Progenitor cell of endocrine pancreas (in vitro differentiated cells): ENCODE measurements around the gene SRF. TPM values are rescaled to one million over a fixed set of nuclear protein-coding genes. Genes with fewer than 3 reads are reported as not detected.

ENCODE experiments used
- DNase-seq: peaks from one replicate; pipeline ENCODE4 v3.0.0; 2021; ENCODE audit warnings: low spot score; ENCODE audit not compliant: unreplicated experiment
- H3K27ac Mint-ChIP-seq: 2 replicates; pipeline ENCODE4 v1.8.0; 2021; ENCODE audit warnings: mild to moderate bottlenecking, moderate library complexity, mixed read lengths
- H3K27me3 Mint-ChIP-seq: 2 replicates; pipeline ENCODE4 v1.8.0; 2021; ENCODE audit warnings: mixed read lengths
- H3K36me3 Mint-ChIP-seq: 2 replicates; pipeline ENCODE4 v1.8.0; 2022; ENCODE audit warnings: mixed read lengths; ENCODE audit not compliant: insufficient read depth
- H3K4me1 Mint-ChIP-seq: 2 replicates; pipeline ENCODE4 v1.8.0; 2021; ENCODE audit warnings: low read depth, mixed read lengths
- H3K4me3 Mint-ChIP-seq: 2 replicates; pipeline ENCODE4 v1.8.0; 2021; ENCODE audit warnings: low read depth, mild to moderate bottlenecking, moderate library complexity, mixed read lengths
- H3K9me3 Mint-ChIP-seq: 2 replicates; pipeline ENCODE4 v1.8.0; 2021; ENCODE audit warnings: low read depth, mixed read lengths
- CTCF ChIP-seq: fragments of 200-600 bp; sonication (generic); IDR thresholded peaks from one replicate; pipeline ENCODE4 v1.5.0; 2021; ENCODE audit warnings: antibody characterized with exemption, mild to moderate bottlenecking; ENCODE audit not compliant: unreplicated experiment
- total RNA-seq: library from RNA; stranded (reverse); gene quantifications from 2 replicates; pipeline ENCODE4 v1.2.1, GENCODE V29; 2021

Gene SRF
- total RNA-seq, 1 donor from 2014 or later, result 30.3 TPM

DNA sequence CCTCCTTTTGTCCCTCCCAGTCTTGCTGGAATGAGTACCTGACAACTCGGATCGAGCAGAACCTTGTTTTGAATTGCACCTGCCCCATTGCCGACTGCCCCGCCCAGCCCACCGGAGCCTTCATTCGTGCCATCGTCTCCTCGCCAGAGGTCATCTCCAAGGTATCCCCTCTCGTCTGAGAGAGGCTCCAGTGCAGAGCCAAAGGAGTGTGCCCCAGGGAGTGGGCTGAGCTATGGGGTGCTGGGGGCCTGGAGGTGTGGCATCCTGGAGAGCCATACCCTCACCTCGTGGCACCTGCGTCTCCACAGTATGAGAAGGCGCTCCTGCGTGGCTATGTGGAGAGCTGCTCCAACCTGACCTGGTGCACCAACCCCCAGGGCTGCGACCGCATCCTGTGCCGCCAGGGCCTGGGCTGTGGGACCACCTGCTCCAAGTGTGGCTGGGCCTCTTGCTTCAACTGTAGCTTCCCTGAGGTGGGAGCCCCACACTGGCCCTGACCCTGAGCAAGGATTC is 49.4 kb downstream of the SRF start:
- no peak for DNase-seq
- Mint-ChIP-seq H3K27me3 (no peaks in the 10 kb centered on the region), H3K4me1 (no peaks in the 10 kb centered on the region), H3K4me3 (no peak overlapping the region), H3K27ac (no peak overlapping the region), H3K36me3 (peaks cover 17% of the 10 kb centered on the region), H3K9me3 (no peaks in the 10 kb centered on the region)
- TF ChIP-seq CTCF, result no peak

DNA sequence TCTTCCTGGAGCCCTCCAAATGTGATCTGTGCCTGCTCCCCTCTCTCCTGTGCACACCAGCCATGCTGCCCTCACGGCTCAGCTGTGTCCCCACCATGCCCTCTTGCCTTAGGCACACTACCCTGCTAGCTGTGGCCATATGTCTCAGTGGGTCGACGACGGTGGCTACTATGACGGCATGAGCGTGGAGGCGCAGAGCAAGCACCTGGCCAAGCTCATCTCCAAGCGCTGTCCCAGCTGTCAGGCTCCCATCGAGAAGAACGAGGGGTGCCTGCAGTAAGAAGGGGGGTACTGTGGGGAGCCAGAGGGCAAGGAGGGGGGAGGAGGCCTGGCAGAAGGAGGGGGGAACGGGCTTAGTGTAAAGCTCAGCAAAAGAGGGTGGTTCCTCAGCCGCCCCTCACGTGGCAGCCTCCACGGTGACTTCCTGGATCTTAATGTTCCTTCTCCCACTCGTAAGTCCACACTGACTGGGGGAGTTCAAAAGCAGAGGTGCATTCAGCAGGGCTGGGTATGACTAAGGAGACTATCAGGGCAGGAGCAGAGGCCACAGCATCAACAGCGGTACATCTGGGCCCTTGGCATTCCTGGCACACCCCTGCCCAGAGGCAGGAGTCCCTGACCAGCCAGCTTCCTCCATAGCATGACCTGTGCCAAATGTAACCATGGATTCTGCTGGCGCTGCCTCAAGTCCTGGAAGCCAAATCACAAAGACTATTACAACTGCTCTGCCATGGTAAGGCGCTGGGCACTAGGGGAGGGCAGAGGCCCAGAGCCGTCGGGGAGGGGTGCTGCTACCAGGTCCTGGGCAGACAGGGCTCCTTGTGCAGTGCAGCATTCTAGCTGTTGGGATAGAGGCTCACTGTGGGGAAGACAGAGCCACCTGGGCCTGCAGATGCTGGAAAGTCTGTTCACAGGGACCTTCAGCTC is 50.2 kb downstream of the SRF start:
- Mint-ChIP-seq H3K27ac (no peak overlapping the region), H3K4me3 (no peak overlapping the region), H3K4me1 (no peaks in the 10 kb centered on the region)

DNA sequence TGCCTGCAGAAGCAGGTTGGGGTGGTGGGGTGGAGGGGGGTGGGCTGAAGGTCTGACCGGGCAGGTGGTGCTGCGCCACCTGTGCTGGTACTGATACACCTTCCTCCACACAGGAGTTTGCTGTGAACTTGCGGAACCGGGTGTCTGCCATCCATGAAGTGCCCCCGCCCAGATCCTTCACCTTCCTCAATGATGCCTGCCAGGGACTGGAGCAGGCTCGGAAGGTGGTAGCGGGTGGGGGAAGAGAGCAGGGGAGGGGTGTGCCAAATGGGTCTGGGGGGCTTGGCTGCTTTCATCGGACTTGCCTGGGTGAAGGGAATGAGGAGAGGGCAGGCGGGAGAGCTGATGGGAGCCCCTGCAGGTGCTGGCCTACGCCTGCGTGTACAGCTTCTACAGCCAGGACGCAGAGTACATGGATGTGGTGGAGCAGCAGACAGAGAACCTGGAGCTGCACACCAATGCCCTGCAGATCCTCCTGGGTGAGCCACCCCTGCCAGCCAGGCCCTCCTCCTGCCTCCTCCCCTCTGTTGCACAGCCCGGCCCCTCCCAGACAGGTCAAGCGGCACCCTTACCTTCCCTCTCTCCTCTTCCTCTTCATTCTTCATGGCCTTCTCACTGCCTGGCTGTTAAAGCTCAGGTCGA is 51.5 kb downstream of the SRF start:
- Mint-ChIP-seq H3K27ac (no peak overlapping the region), H3K9me3 (no peaks in the 10 kb centered on the region), H3K36me3 (peaks cover 12% of the 10 kb centered on the region), H3K27me3 (no peaks in the 10 kb centered on the region), H3K4me1 (no peaks in the 10 kb centered on the region), H3K4me3 (no peak overlapping the region)
- TF ChIP-seq CTCF, result no peak
- no peak for DNase-seq

More for the DNA sequence above, 50.2 kb downstream of the SRF start:
- Mint-ChIP-seq H3K27me3 (no peaks in the 10 kb centered on the region), H3K9me3 (no peaks in the 10 kb centered on the region), H3K36me3 (peaks cover 17% of the 10 kb centered on the region)
- no peak for TF ChIP-seq CTCF
- DNase-seq, result no peak

- H3K4me1 Mint-ChIP-seq, result no peaks in the 10 kb centered on the region
- H3K27me3 Mint-ChIP-seq, result no peaks in the 10 kb centered on the region
- H3K9me3 Mint-ChIP-seq, result no peaks in the 10 kb centered on the region
- DNase-seq, result no peak
- H3K4me3 Mint-ChIP-seq, result no peak overlapping the region
- no peak for TF ChIP-seq CTCF
- peaks cover 10% of the 10 kb centered on the region for H3K36me3 Mint-ChIP-seq
- no peak overlapping the region for H3K27ac Mint-ChIP-seq
Measured at GRCh38 chr6:43223175-43223574, 52.1 kb downstream of the SRF start.

DNA sequence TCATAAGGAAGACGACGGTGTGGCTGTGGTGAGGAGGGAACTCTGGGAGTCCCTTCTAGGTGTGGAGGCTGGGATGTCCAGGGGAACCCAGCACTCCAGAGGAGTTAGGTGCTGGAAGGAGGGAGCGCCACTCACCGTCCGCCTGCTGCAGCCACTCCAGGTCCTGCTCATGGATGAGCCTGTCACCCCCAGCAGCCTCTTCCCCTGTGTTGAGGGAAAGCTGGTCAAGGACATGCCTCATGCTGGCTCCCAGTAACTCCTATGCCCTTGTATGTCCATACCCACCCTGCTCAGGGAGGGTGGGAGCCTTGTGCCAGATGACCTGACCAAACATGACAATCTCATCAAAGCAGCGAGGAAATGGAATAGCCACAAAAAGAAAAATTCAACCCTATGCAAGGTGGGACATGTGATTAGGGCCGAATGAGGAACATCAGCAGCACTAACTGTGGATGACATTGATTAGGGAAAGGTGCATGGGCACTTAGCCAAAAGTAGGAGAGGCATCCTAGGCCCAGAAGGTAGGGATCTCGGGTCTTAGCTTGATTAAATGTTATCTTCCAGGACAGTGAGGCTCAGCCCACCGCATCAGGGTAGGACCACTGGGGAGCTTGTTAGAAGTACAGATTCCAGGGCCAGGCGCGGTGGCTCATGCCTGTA is 55.3 kb downstream of the SRF start:
- Mint-ChIP-seq H3K27ac (no peak overlapping the region), H3K4me1 (no peaks in the 10 kb centered on the region), H3K4me3 (no peak overlapping the region), H3K9me3 (no peaks in the 10 kb centered on the region), H3K36me3 (peaks cover 6% of the 10 kb centered on the region), H3K27me3 (peaks cover 11% of the 10 kb centered on the region)
- no peak for DNase-seq
- no peak for TF ChIP-seq CTCF
